Spleen (tissue), 7 donors: ENCODE data around the gene PREP.

Experiments
- CTCF ChIP-seq, 11 experiments: fragments of 200-600 bp in 7 of 11; fragments of 450-650 bp in 4 of 11; sonication (generic) in 4 of 11; IDR thresholded peaks in 8 of 11; conservative IDR thresholded peaks in 3 of 11; 1 replicate in 7 of 11; 2 replicates in 4 of 11; pipeline versions ENCODE4 v1.4.0 to v1.8.0; 2016 to 2021; ENCODE audit warnings: antibody characterized with exemption in 11 of 11, inconsistent platforms in 4 of 11, mild to moderate bottlenecking in 1 of 11
- POLR2A ChIP-seq, 3 donors: fragments of 450-650 bp; IDR thresholded peaks; one replicate each; pipeline ENCODE4 v1.5.1; 2017; ENCODE audit warnings: antibody characterized with exemption in 3 of 3, mild to moderate bottlenecking in 1 of 3
- donor health status: DM: no; HTN: no; CAD: no; lungs with moderate emphysema.
- donor health status: DM: no; HTN: no; CAD: no.
- donor health status: DM: no; HTN: no; CAD: no.

GRCh38 chr6:105369145-105369544, 33.7 kb downstream of the PREP start:
- no peak for TF ChIP-seq CTCF (IDR thresholded peaks at IDR 0.05 in 8 of 11, conservative IDR thresholded peaks at IDR 0.05 in 3 of 11)
- TF ChIP-seq POLR2A (IDR thresholded peaks at IDR 0.05): no peak
